Measurements from ENCODE around the gene TBC1D24.
A peak's percentile ranks its signal among the peaks of the same experiment; 100 is the strongest.

TBC1D24 gene

GRCh38 chr16:2500430-2500917 is 25.5 kb downstream of the TBC1D24 start:
- DNase-seq = no peak

GRCh38 chr16:2500918-2501750 is 26.2 kb downstream of the TBC1D24 start:
- DNase-seq = peak; percentile 80

GRCh38 chr16:2501946-2502895 is 27.3 kb downstream of the TBC1D24 start:
- DNase-seq = no peak

GRCh38 chr16:2505695-2506094 is 30.8 kb downstream of the TBC1D24 start:
- DNase-seq = no peak

- DNase-seq = no peak
These were observed 32.2 kb downstream of the TBC1D24 start for GRCh38 chr16:2507052-2507659.

- no peak for DNase-seq
These were observed 32.7 kb downstream of the TBC1D24 start for GRCh38 chr16:2507665-2508064.

GRCh38 chr16:2508722-2509400 is 33.9 kb downstream of the TBC1D24 start:
- DNase-seq = no peak

- no peak for DNase-seq
These were observed 36.3 kb downstream of the TBC1D24 start for GRCh38 chr16:2511128-2511800.

GRCh38 chr16:2511996-2512734 is 37.2 kb downstream of the TBC1D24 start:
- DNase-seq = no peak

- peak; percentile 52 for DNase-seq
These were observed 37.9 kb downstream of the TBC1D24 start for GRCh38 chr16:2512735-2513404.

- DNase-seq = peak; percentile 90
These were observed 38.7 kb downstream of the TBC1D24 start, which contains the start of gene ATP6V0C for GRCh38 chr16:2513405-2514332. ATP6V0C (plus strand) TSS chr16:2513952; CDS start chr16:2514104, 152 bp downstream.

GRCh38 chr16:2514333-2515179 is 39.6 kb downstream of the TBC1D24 start:
- DNase-seq = no peak

- no peak for DNase-seq
These were observed 40.4 kb downstream of the TBC1D24 start for GRCh38 chr16:2515180-2515851.

GRCh38 chr16:2516391-2517240 is 41.7 kb downstream of the TBC1D24 start:
- no peak for DNase-seq

GRCh38 chr16:2517954-2518605 is 43.2 kb downstream of the TBC1D24 start:
- DNase-seq = no peak

All from NCI-H2107 (cell line).